NCI-H2029 treated with DMSO at 0.1 percent for 48 hours (cell line): ENCODE results near the gene HPX.

Experiments used
- DNase-seq: peaks from one replicate; lab custom pipeline; 2025; lab: John Stamatoyannopoulos, UW

HPX gene

GRCh38 chr11:6440906-6441358 is at the start of gene HPX:
Gene HPX, minus strand, starts transcription at chr11:6440987. Its CDS starts 24 bp downstream, at chr11:6440963.
- no peak for DNase-seq

- DNase-seq: no peak
Measured at GRCh38 chr11:6489306-6489705, 48.5 kb upstream of the HPX start.

- no peak for DNase-seq
Measured at GRCh38 chr11:6488821-6489220, 48.0 kb upstream of the HPX start.

- no peak for DNase-seq
Measured at GRCh38 chr11:6488342-6488741, 47.6 kb upstream of the HPX start.

GRCh38 chr11:6486938-6487337 is 46.2 kb upstream of the HPX start:
- DNase-seq: no peak

- DNase-seq: no peak
Measured at GRCh38 chr11:6486256-6486655, 45.5 kb upstream of the HPX start.

GRCh38 chr11:6485661-6486060 is 44.9 kb upstream of the HPX start:
- no peak for DNase-seq

GRCh38 chr11:6483015-6483414 is 42.2 kb upstream of the HPX start:
- no peak for DNase-seq

- no peak for DNase-seq
Measured at GRCh38 chr11:6482441-6482840, 41.7 kb upstream of the HPX start.

GRCh38 chr11:6481924-6482275 is 41.1 kb upstream of the HPX start:
- no peak for DNase-seq

GRCh38 chr11:6481012-6481923 is 40.5 kb upstream of the HPX start, which contains the start of the genes ARFIP2 and TIMM10B:
Gene ARFIP2, minus strand, starts transcription at chr11:6481331. Its CDS starts 910 bp downstream, at chr11:6480421.
Gene TIMM10B, plus strand, starts transcription at chr11:6481501. Its CDS starts 16 bp downstream, at chr11:6481517.
- peak; percentile 83 for DNase-seq

- no peak for DNase-seq
Measured at GRCh38 chr11:6480299-6480914, 39.6 kb upstream of the HPX start.

GRCh38 chr11:6476571-6476970 is 35.8 kb upstream of the HPX start:
- no peak for DNase-seq

- peak; percentile 96 for DNase-seq
Measured at GRCh38 chr11:6475936-6476335, 35.1 kb upstream of the HPX start.

GRCh38 chr11:6474806-6475500 is 34.2 kb upstream of the HPX start:
- no peak for DNase-seq

- no peak for DNase-seq
Measured at GRCh38 chr11:6474413-6474792, 33.6 kb upstream of the HPX start.

GRCh38 chr11:6473451-6474412 is 32.9 kb upstream of the HPX start, which contains the start of gene TRIM3:
Gene TRIM3, minus strand, starts transcription at chr11:6473941. Its CDS starts 8,246 bp downstream, at chr11:6465695.
- peak; percentile 68 for DNase-seq

- DNase-seq: no peak
Measured at GRCh38 chr11:6472934-6473333, 32.1 kb upstream of the HPX start.

- DNase-seq: no peak
Measured at GRCh38 chr11:6469599-6469998, 28.8 kb upstream of the HPX start.

- DNase-seq: peak; percentile 90
Measured at GRCh38 chr11:6468712-6469495, 28.1 kb upstream of the HPX start.

- DNase-seq: no peak
Measured at GRCh38 chr11:6459099-6459450, 18.3 kb upstream of the HPX start.
